Measurements from ENCODE around the gene KAZN. TPM values are rescaled to one million over a fixed set of nuclear protein-coding genes. Genes with fewer than 3 reads are reported as not detected.

The KAZN gene
- total RNA-seq, 2 donors from 2014 or later = 9.8 to 12.2 TPM

- DNase-seq = no peak
- TF ChIP-seq, protein P1, sequence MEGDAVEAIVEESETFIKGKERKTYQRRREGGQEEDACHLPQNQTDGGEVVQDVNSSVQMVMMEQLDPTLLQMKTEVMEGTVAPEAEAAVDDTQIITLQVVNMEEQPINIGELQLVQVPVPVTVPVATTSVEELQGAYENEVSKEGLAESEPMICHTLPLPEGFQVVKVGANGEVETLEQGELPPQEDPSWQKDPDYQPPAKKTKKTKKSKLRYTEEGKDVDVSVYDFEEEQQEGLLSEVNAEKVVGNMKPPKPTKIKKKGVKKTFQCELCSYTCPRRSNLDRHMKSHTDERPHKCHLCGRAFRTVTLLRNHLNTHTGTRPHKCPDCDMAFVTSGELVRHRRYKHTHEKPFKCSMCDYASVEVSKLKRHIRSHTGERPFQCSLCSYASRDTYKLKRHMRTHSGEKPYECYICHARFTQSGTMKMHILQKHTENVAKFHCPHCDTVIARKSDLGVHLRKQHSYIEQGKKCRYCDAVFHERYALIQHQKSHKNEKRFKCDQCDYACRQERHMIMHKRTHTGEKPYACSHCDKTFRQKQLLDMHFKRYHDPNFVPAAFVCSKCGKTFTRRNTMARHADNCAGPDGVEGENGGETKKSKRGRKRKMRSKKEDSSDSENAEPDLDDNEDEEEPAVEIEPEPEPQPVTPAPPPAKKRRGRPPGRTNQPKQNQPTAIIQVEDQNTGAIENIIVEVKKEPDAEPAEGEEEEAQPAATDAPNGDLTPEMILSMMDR (IDR thresholded peaks at IDR 0.05) = no peak
- no peak overlapping the region for H3K9ac ChIP-seq (ENCODE audit: low read depth in 2 of 2, low read length in 2 of 2)
- H3K4me3 ChIP-seq = no peak overlapping the region
- no peak overlapping the region for H3K27ac ChIP-seq
- H3K4me1 ChIP-seq = no peaks in the 10 kb centered on the region
- H3K9me3 ChIP-seq = no peaks in the 10 kb centered on the region
- H3K36me3 ChIP-seq = no peaks in the 10 kb centered on the region
- intact Hi-C loops (cut with DNase I) = no loop called here
- H3K27me3 ChIP-seq = no peaks in the 10 kb centered on the region
Observed at GRCh38 chr1:14678011-14678638, 79.6 kb downstream of the KAZN start.

DNA sequence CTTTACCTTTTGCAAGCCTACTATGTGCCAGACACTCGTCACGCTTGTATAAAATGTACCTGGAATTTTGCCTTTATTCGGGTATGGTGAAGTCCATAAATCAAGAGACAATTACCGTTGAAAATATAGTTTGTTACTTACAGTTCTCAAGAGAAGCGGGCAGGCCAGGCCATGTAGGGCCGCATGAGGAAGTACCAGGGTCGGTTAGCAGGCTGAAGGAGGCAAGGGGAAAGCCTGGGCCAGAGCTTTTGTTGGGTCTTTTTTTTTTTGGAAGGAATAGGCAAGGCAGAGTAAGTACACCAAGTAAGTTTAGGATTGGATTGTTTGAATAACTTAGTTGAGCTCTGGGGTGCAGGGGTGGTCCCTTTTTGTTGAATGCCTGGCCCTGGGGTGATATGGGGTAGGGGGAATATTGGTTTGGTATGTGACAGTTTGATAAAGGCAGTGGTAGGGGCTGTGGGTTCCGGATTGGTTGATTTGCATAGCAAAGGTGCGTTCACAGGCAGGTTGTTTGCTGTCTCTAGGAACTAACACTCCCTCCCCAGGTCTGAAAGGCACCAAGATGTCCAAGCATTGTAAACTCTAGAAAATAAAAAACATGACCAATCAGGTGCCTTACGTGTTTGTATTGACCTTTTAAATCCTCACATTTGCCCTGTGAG, 80.7 kb downstream of the KAZN start:
- no peaks in the 10 kb centered on the region for H3K36me3 ChIP-seq
- H3K27me3 ChIP-seq = no peaks in the 10 kb centered on the region
- TF ChIP-seq, protein P1 (IDR thresholded peaks at IDR 0.05) = no peak
- no peaks in the 10 kb centered on the region for H3K4me1 ChIP-seq
- no peak overlapping the region for H3K9ac ChIP-seq (ENCODE audit: low read depth in 2 of 2, low read length in 2 of 2)
- no peak overlapping the region for H3K4me3 ChIP-seq
- no peak for DNase-seq
- intact Hi-C loops (cut with DNase I) = no loop called here
- H3K27ac ChIP-seq = no peak overlapping the region
- H3K9me3 ChIP-seq = no peaks in the 10 kb centered on the region

- intact Hi-C loops (cut with DNase I) = no loop called here
- Histone ChIP-seq H3K27me3 (no peaks in the 10 kb centered on the region), H3K4me3 (no peak overlapping the region), H3K36me3 (no peaks in the 10 kb centered on the region), H3K9me3 (no peaks in the 10 kb centered on the region), H3K9ac (ENCODE audit: low read depth in 2 of 2, low read length in 2 of 2) (no peak overlapping the region), H3K4me1 (no peaks in the 10 kb centered on the region), H3K27ac (no peak overlapping the region)
- TF ChIP-seq, protein P1 (IDR thresholded peaks at IDR 0.05) = no peak
- no peak for DNase-seq
Observed at GRCh38 chr1:14681182-14681581, 82.7 kb downstream of the KAZN start.

GRCh38 chr1:14682941-14683621, 84.6 kb downstream of the KAZN start:
- intact Hi-C loops (cut with DNase I) = no loop called here
- Histone ChIP-seq H3K4me1 (no peaks in the 10 kb centered on the region), H3K9me3 (no peaks in the 10 kb centered on the region), H3K36me3 (no peaks in the 10 kb centered on the region), H3K4me3 (no peak overlapping the region), H3K9ac (ENCODE audit: low read depth in 2 of 2, low read length in 2 of 2) (no peak overlapping the region), H3K27ac (no peak overlapping the region), H3K27me3 (no peaks in the 10 kb centered on the region)
- no peak for DNase-seq
- TF ChIP-seq, protein P1 (IDR thresholded peaks at IDR 0.05) = no peak

GRCh38 chr1:14685078-14685477, 86.6 kb downstream of the KAZN start:
- H3K9me3 ChIP-seq = no peaks in the 10 kb centered on the region
- TF ChIP-seq, protein P1 (IDR thresholded peaks at IDR 0.05) = no peak
- H3K27ac ChIP-seq = no peak overlapping the region
- no peaks in the 10 kb centered on the region for H3K36me3 ChIP-seq
- no peaks in the 10 kb centered on the region for H3K4me1 ChIP-seq
- H3K4me3 ChIP-seq = no peak overlapping the region
- intact Hi-C loops (cut with DNase I) = no loop called here
- no peaks in the 10 kb centered on the region for H3K27me3 ChIP-seq
- no peak overlapping the region for H3K9ac ChIP-seq (ENCODE audit: low read depth in 2 of 2, low read length in 2 of 2)
- DNase-seq = no peak

All from colonic mucosa (tissue), 4 donors.